Measurements from ENCODE around the gene DMC1. TPM values are rescaled to one million over a fixed set of nuclear protein-coding genes. Genes with fewer than 3 reads are reported as not detected.
A peak's percentile ranks its signal among the peaks of the same experiment; 100 is the strongest.

DMC1 gene
- total RNA-seq, 6 experiments from 2014 or later: 0.55 TPM; not detected in 5

GRCh38 chr22:38519453-38520250, 50.3 kb downstream of the DMC1 start:
- H3K9me3 ChIP-seq: no peaks in the 10 kb centered on the region
- 95% methylated on average over 2 of the region's 2 CpGs for WGBS (ENCODE audit: insufficient coverage, low coverage, low lambda C conversion rate, missing lambda C conversion rate)
- DNase-seq (no peak), ATAC-seq (no peak)
- intact Hi-C loops (cut with DNase I): no loop called here
- H3K27me3 ChIP-seq: no peaks in the 10 kb centered on the region
- TF ChIP-seq POLR2A (IDR thresholded peaks at IDR 0.05): no peak
- no peak for TF ChIP-seq CTCF (IDR thresholded peaks at IDR 0.05)
- H3K36me3 ChIP-seq: no peaks in the 10 kb centered on the region
- no peak overlapping the region for H3K27ac ChIP-seq
- no peak overlapping the region for H3K4me3 ChIP-seq
- H3K4me1 ChIP-seq: no peaks in the 10 kb centered on the region

- TF ChIP-seq CTCF (IDR thresholded peaks at IDR 0.05) (no peak), POLR2A (IDR thresholded peaks at IDR 0.05) (no peak)
- Histone ChIP-seq H3K27ac (no peak overlapping the region), H3K4me3 (no peak overlapping the region), H3K27me3 (no peaks in the 10 kb centered on the region), H3K4me1 (no peaks in the 10 kb centered on the region), H3K9me3 (no peaks in the 10 kb centered on the region), H3K36me3 (no peaks in the 10 kb centered on the region)
- 97% methylated on average over 3 of the region's 4 CpGs for WGBS (ENCODE audit: insufficient coverage, low coverage, low lambda C conversion rate, missing lambda C conversion rate)
- ATAC-seq: no peak
- no peak for DNase-seq
- intact Hi-C loops (cut with DNase I): no loop called here
These were observed 51.4 kb downstream of the DMC1 start for GRCh38 chr22:38518620-38519019.

GRCh38 chr22:38513063-38513462, 56.9 kb downstream of the DMC1 start:
- peak in 1 of 3 donors; percentile 46 for DNase-seq
- H3K27me3 ChIP-seq: no peaks in the 10 kb centered on the region
- H3K4me3 ChIP-seq: no peak overlapping the region
- H3K27ac ChIP-seq: no peak overlapping the region
- H3K9me3 ChIP-seq: no peaks in the 10 kb centered on the region
- intact Hi-C loops (cut with DNase I): no loop called here
- no peaks in the 10 kb centered on the region for H3K36me3 ChIP-seq
- ATAC-seq: peak; percentile 73 to 92 (median 80)
- TF ChIP-seq CTCF (IDR thresholded peaks at IDR 0.05): peak in 3 of 4 donors; percentile 29 to 38 (median 32)
- TF ChIP-seq POLR2A (IDR thresholded peaks at IDR 0.05): no peak
- 50% methylated on average over 1 of the region's 1 CpG for WGBS (ENCODE audit: insufficient coverage, low coverage, low lambda C conversion rate, missing lambda C conversion rate)
- no peaks in the 10 kb centered on the region for H3K4me1 ChIP-seq

- Histone ChIP-seq H3K4me3 (no peak overlapping the region), H3K36me3 (no peaks in the 10 kb centered on the region), H3K4me1 (peaks cover 0 to 12% (median 0%) of the 10 kb centered on the region in 4 donors), H3K9me3 (no peaks in the 10 kb centered on the region), H3K27me3 (no peaks in the 10 kb centered on the region), H3K27ac (no peak overlapping the region)
- DNase-seq (no peak), ATAC-seq (no peak)
- TF ChIP-seq POLR2A (IDR thresholded peaks at IDR 0.05): no peak
- TF ChIP-seq CTCF (IDR thresholded peaks at IDR 0.05): no peak
- 66% methylated on average over 3 of the region's 5 CpGs for WGBS (ENCODE audit: insufficient coverage, low coverage, low lambda C conversion rate, missing lambda C conversion rate)
- intact Hi-C loops (cut with DNase I): no loop called here
These were observed 59.5 kb downstream of the DMC1 start for GRCh38 chr22:38510416-38510970.
